Cardiac fibroblast (primary cell): ENCODE data around the gene CMTR1.
"Not testable (repeated sequence)": the region's sequence is repeated elsewhere in the genome, so short reads cannot be mapped to it uniquely, and the experiment has no call there.

ENCODE experiments used
- DNase-seq, 2 donors: peaks; one replicate each; pipeline versions ENCODE4 v3.0.0 to v3.0.0-alpha.2; 2010; ENCODE audit warnings: low read depth in 2 of 2
- H3K4me3 ChIP-seq, 2 donors: replicated peaks in 1 of 2; 1 replicate in 1 of 2; 2 replicates in 1 of 2; pipeline ENCODE4 v1.5.1; 2011; ENCODE audit warnings: low read depth in 2 of 2, low read length in 2 of 2, mild to moderate bottlenecking in 2 of 2, moderate library complexity in 1 of 2
- CTCF ChIP-seq: IDR thresholded peaks from one replicate; pipeline ENCODE4 v1.5.1; 2011; ENCODE audit warnings: low read depth, mild to moderate bottlenecking, low read length, inconsistent platforms

Gene CMTR1

GRCh38 chr6:37396571-37397180 is 36.3 kb upstream of the CMTR1 start:
- peak; percentile 57 to 90 for DNase-seq
- no peak overlapping the region for H3K4me3 ChIP-seq
- TF ChIP-seq CTCF: no peak

GRCh38 chr6:37399131-37399530 is 33.9 kb upstream of the CMTR1 start:
- TF ChIP-seq CTCF: no peak
- no peak overlapping the region for H3K4me3 ChIP-seq
- peak in 1 of 2 donors; percentile 33 for DNase-seq

- no peak for DNase-seq
- no peak for TF ChIP-seq CTCF
- H3K4me3 ChIP-seq: no peak overlapping the region
Measured at GRCh38 chr6:37399795-37400490, 33.1 kb upstream of the CMTR1 start.

- not testable (repeated sequence) for DNase-seq
Measured at GRCh38 chr6:37401658-37402057, 31.4 kb upstream of the CMTR1 start.

GRCh38 chr6:37406726-37407341 is 26.2 kb upstream of the CMTR1 start:
- H3K4me3 ChIP-seq: no peak overlapping the region
- no peak for TF ChIP-seq CTCF
- no peak for DNase-seq

More at GRCh38 chr6:37401658-37402057, 31.4 kb upstream of the CMTR1 start:
- not testable (repeated sequence) for H3K4me3 ChIP-seq

GRCh38 chr6:37407948-37408347 is 25.1 kb upstream of the CMTR1 start:
- no peak for DNase-seq
- TF ChIP-seq CTCF: no peak
- H3K4me3 ChIP-seq: no peak overlapping the region

- TF ChIP-seq CTCF: no peak
- DNase-seq: no peak
- no peak overlapping the region for H3K4me3 ChIP-seq
Measured at GRCh38 chr6:37409501-37409900, 23.5 kb upstream of the CMTR1 start.
